Skeletal muscle satellite cell (primary cell): ENCODE data around the gene AFG3L2.
A peak's percentile ranks its signal among the peaks of the same experiment; 100 is the strongest.

Source experiments
- H3K27me3 ChIP-seq: 2 replicates; pipeline ENCODE4 v1.7.0; 2013; ENCODE audit warnings: low read length; ENCODE audit not compliant: control insufficient read depth, insufficient read depth
- H3K36me3 ChIP-seq: 2 replicates; pipeline ENCODE4 v1.7.0; 2013; ENCODE audit warnings: mild to moderate bottlenecking, control low read depth, low read length; ENCODE audit not compliant: insufficient read depth
- H3K4me1 ChIP-seq: 2 replicates; pipeline ENCODE4 v1.7.0; 2013; ENCODE audit warnings: low read length; ENCODE audit not compliant: control insufficient read depth, insufficient read depth
- H3K4me2 ChIP-seq: 2 replicates; pipeline ENCODE4 v1.7.0; 2013; ENCODE audit warnings: mild to moderate bottlenecking, low read length
- H3K4me3 ChIP-seq: 2 replicates; pipeline ENCODE4 v1.7.0; 2013; ENCODE audit warnings: low read length
- H3K9ac ChIP-seq: 2 replicates; pipeline ENCODE4 v1.7.0; 2013; ENCODE audit warnings: mild to moderate bottlenecking, low read depth, low read length, moderate library complexity
- H3K9me3 ChIP-seq: replicated peaks from 2 replicates; pipeline ENCODE4 v1.7.0; 2013; ENCODE audit warnings: mild to moderate bottlenecking, control low read depth, low read length

AFG3L2 gene

GRCh38 chr18:12374401-12374800, 2.6 kb downstream of the AFG3L2 start:
- Histone ChIP-seq H3K27me3 (no peaks in the 10 kb centered on the region), H3K4me2 (no peak overlapping the region), H3K36me3 (peaks cover 4% of the 10 kb centered on the region), H3K9ac (no peak overlapping the region), H3K4me1 (peaks cover 10% of the 10 kb centered on the region), H3K4me3 (no peak overlapping the region), H3K9me3 (no peaks in the 10 kb centered on the region)

DNA sequence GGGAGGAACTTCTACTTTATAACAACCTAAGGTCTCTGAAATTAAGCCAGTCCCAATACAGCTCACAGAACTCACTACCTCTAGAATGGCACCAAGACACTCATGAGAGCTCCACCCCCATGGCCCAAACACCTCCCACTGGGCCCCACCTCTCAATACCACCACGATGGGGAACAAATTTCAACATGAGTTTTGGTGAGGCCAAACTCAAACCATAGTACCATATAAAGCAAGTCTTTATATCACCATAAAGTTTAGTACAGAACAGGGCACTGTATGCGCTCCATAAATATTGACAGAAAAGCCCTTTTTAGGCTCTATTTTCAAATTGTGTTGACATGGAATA, 3.3 kb downstream of the AFG3L2 start:
- no peaks in the 10 kb centered on the region for H3K9me3 ChIP-seq
- peak overlapping the region; percentile 2 for H3K4me2 ChIP-seq
- H3K9ac ChIP-seq = no peak overlapping the region
- no peak overlapping the region for H3K4me3 ChIP-seq
- H3K36me3 ChIP-seq = peaks cover 7% of the 10 kb centered on the region
- H3K4me1 ChIP-seq = peaks cover 10% of the 10 kb centered on the region
- no peaks in the 10 kb centered on the region for H3K27me3 ChIP-seq

- H3K4me1 ChIP-seq = peaks cover 10% of the 10 kb centered on the region
- peaks cover 9% of the 10 kb centered on the region for H3K36me3 ChIP-seq
- H3K9me3 ChIP-seq = no peaks in the 10 kb centered on the region
- H3K27me3 ChIP-seq = no peaks in the 10 kb centered on the region
- no peak overlapping the region for H3K4me3 ChIP-seq
- H3K9ac ChIP-seq = no peak overlapping the region
- H3K4me2 ChIP-seq = peak overlapping the region; percentile 2
These were observed 3.8 kb downstream of the AFG3L2 start for GRCh38 chr18:12373116-12373770.

- no peak overlapping the region for H3K4me3 ChIP-seq
- no peaks in the 10 kb centered on the region for H3K9me3 ChIP-seq
- no peak overlapping the region for H3K4me2 ChIP-seq
- H3K36me3 ChIP-seq = peaks cover 9% of the 10 kb centered on the region
- no peak overlapping the region for H3K9ac ChIP-seq
- H3K4me1 ChIP-seq = peaks cover 6% of the 10 kb centered on the region
- no peaks in the 10 kb centered on the region for H3K27me3 ChIP-seq
These were observed 4.6 kb downstream of the AFG3L2 start for GRCh38 chr18:12372406-12372805.

GRCh38 chr18:12371590-12371989, 5.4 kb downstream of the AFG3L2 start:
- no peaks in the 10 kb centered on the region for H3K9me3 ChIP-seq
- H3K27me3 ChIP-seq = no peaks in the 10 kb centered on the region
- H3K4me2 ChIP-seq = no peak overlapping the region
- H3K4me1 ChIP-seq = peaks cover 6% of the 10 kb centered on the region
- no peak overlapping the region for H3K9ac ChIP-seq
- peaks cover 15% of the 10 kb centered on the region for H3K36me3 ChIP-seq
- no peak overlapping the region for H3K4me3 ChIP-seq

GRCh38 chr18:12369211-12369610, 7.8 kb downstream of the AFG3L2 start:
- Histone ChIP-seq H3K27me3 (no peaks in the 10 kb centered on the region), H3K4me3 (no peak overlapping the region), H3K9ac (no peak overlapping the region), H3K9me3 (no peaks in the 10 kb centered on the region), H3K36me3 (peaks cover 28% of the 10 kb centered on the region), H3K4me1 (no peaks in the 10 kb centered on the region), H3K4me2 (no peak overlapping the region)

- H3K36me3 ChIP-seq = peaks cover 43% of the 10 kb centered on the region
These were observed 10.2 kb downstream of the AFG3L2 start for GRCh38 chr18:12366784-12367183.

DNA sequence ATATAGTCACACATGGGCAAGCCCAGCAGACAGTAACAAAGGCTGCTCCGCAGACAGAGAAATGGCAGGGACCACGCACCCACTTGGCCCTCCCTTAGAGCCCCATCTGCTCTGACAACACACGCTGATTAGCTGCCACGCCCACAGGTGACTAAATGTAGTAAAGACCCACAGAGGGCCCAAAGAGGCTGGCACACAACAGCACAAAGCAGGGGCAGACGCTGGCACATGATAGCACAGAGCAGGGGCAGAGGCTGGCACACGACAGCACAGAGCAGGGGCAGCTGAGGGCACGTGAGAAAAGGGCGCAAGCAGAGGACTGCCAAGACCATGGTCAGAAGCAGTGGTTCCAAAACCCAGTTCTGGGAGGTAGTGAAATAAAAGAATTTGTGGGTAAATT, 10.6 kb downstream of the AFG3L2 start:
- no peaks in the 10 kb centered on the region for H3K9me3 ChIP-seq
- no peak overlapping the region for H3K4me2 ChIP-seq

More at GRCh38 chr18:12366784-12367183, 10.2 kb downstream of the AFG3L2 start:
- Histone ChIP-seq H3K4me3 (no peak overlapping the region), H3K9me3 (no peaks in the 10 kb centered on the region), H3K4me2 (no peak overlapping the region), H3K9ac (no peak overlapping the region), H3K4me1 (no peaks in the 10 kb centered on the region), H3K27me3 (no peaks in the 10 kb centered on the region)

GRCh38 chr18:12362473-12363174, 14.4 kb downstream of the AFG3L2 start:
- H3K9me3 ChIP-seq = no peaks in the 10 kb centered on the region
- H3K4me1 ChIP-seq = peaks cover 3% of the 10 kb centered on the region
- peaks cover 62% of the 10 kb centered on the region for H3K36me3 ChIP-seq

More for the DNA sequence above, 10.6 kb downstream of the AFG3L2 start:
- no peak overlapping the region for H3K9ac ChIP-seq
- no peaks in the 10 kb centered on the region for H3K27me3 ChIP-seq
- no peaks in the 10 kb centered on the region for H3K4me1 ChIP-seq
- H3K4me3 ChIP-seq = no peak overlapping the region
- H3K36me3 ChIP-seq = peaks cover 45% of the 10 kb centered on the region

GRCh38 chr18:12361770-12362378, 15.2 kb downstream of the AFG3L2 start:
- H3K9ac ChIP-seq = no peak overlapping the region
- no peak overlapping the region for H3K4me2 ChIP-seq
- H3K36me3 ChIP-seq = peaks cover 65% of the 10 kb centered on the region
- H3K27me3 ChIP-seq = no peaks in the 10 kb centered on the region
- no peak overlapping the region for H3K4me3 ChIP-seq
- peaks cover 3% of the 10 kb centered on the region for H3K4me1 ChIP-seq
- H3K9me3 ChIP-seq = no peaks in the 10 kb centered on the region

More at GRCh38 chr18:12362473-12363174, 14.4 kb downstream of the AFG3L2 start:
- H3K4me3 ChIP-seq = no peak overlapping the region
- no peaks in the 10 kb centered on the region for H3K27me3 ChIP-seq
- H3K9ac ChIP-seq = no peak overlapping the region
- no peak overlapping the region for H3K4me2 ChIP-seq

DNA sequence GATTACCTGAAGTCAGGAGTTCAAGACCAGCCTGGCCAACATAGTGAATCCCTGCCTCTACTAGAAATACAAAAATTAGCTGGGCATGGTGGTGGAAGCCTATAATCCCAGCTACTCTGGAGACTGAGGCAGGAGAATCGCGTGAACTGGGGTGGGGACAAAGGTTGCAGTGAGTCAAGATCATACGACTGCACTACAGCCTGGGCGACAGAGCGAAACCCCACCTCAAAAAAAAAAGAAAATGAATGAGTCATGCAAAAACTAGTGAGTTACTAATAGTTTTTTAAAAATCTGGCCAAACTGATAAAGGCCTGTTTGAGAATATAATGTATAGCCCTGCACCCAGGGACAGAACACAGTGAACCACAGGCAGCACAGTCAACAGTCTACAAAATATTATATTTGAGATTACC, 17.5 kb downstream of the AFG3L2 start:
- Histone ChIP-seq H3K4me2 (no peak overlapping the region), H3K9ac (no peak overlapping the region), H3K36me3 (peaks cover 59% of the 10 kb centered on the region), H3K4me1 (peaks cover 3% of the 10 kb centered on the region), H3K27me3 (no peaks in the 10 kb centered on the region), H3K9me3 (no peaks in the 10 kb centered on the region), H3K4me3 (no peak overlapping the region)
